AG04450 (cell line): ENCODE measurements around the gene SCN2A. TPM values are rescaled to one million over a fixed set of nuclear protein-coding genes. Genes with fewer than 3 reads are reported as not detected.

Experiments
- CTCF ChIA-PET: fragments of 300-600, 350-600 bp; formaldehyde crosslinking; extraction: SDS; loops from one replicate; lab custom pipeline; 2022; ENCODE audit warnings: antibody characterized with exemption, inconsistent platforms; lab: Charles Lee
- POLR2A ChIA-PET: fragments of 350-600 bp; formaldehyde crosslinking; extraction: SDS; loops from one replicate; lab custom pipeline; 2021; ENCODE audit warnings: antibody characterized with exemption, inconsistent platforms; lab: Yijun Ruan, JAX
- DNase-seq: peaks from one replicate; pipeline ENCODE4 v3.0.0-alpha.2; 2011; ENCODE audit warnings: low read depth, low spot score
- H3K27ac ChIP-seq: one replicate; pipeline ENCODE4 v1.5.1; 2012; ENCODE audit warnings: low read depth, low read length, control low read depth
- H3K27me3 ChIP-seq: one replicate; pipeline ENCODE4 v1.6.0; 2012; ENCODE audit warnings: low read length; ENCODE audit not compliant: control insufficient read depth, insufficient read depth
- H3K4me3 ChIP-seq: 2 replicates; pipeline ENCODE4 v1.5.1; 2011; ENCODE audit warnings: mild to moderate bottlenecking, low read depth, low read length, control low read depth
- H3K9me3 ChIP-seq: 2 replicates; pipeline ENCODE4 v1.5.1; 2012; ENCODE audit warnings: low read length; ENCODE audit not compliant: control insufficient read depth, insufficient read depth
- polyA plus RNA-seq: library from polyadenylated mRNA; depleted of rRNA; stranded (reverse); fragments of >200 nt; gene quantifications from 2 replicates; pipeline ENCODE4 v1.2.3, GENCODE V29; 2011
- TF ChIP-seq, protein P1 (sequence below): IDR thresholded peaks from 2 replicates; pipeline ENCODE4 v1.5.1; 2011; ENCODE audit warnings: low read depth, low read length, control low read depth, inconsistent platforms

The SCN2A gene
- polyA plus RNA-seq, 1 experiment: 2.5 TPM

DNA sequence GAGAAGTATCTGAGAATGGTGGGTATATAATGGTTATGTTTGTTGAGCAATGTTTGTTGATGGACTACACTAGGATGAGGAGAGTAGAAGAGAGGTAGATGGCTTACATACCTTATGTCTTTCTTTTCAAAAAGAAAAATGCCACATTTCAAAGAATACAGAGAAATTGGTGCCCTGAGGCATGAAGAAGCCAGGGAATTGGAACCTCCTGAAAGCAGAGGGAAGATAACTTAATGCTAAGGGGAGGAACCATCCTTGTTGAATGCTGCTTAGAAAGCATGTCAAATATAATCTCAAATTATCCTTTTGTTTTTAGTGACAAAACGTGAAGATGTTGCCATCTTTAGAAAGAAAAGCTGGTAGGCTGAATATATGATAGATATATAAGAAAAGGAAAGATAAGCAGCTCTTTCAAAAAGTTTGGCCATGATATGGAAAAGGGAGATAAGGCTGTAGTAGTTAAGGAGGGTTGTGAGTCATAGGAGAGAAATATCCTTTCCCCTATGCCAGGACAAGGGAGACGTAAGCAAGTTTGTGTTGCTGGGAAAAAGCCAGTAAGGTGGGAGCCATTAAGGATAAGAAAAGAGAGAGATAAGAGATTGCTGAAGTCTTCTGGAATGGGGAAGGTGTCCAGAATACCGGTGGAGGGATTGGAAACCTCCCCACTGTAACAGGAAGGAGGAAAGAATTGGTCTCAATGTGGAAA, 66.3 kb downstream of the SCN2A start:
- H3K9me3 ChIP-seq: no peaks in the 10 kb centered on the region; the same call in 1 of the 2 replicates
- POLR2A ChIA-PET: no interaction called here
- CTCF ChIA-PET: interaction anchor here (0.6 to 1.4 kb wide), 2 partner anchors 9 to 115 kb away, joined by 4 read pairs; no protein-coding TSS in a partner anchor
- DNase-seq: no peak
- no peak overlapping the region for H3K4me3 ChIP-seq
- no peak overlapping the region for H3K27ac ChIP-seq
- no peaks in the 10 kb centered on the region for H3K27me3 ChIP-seq
- TF ChIP-seq, protein P1, sequence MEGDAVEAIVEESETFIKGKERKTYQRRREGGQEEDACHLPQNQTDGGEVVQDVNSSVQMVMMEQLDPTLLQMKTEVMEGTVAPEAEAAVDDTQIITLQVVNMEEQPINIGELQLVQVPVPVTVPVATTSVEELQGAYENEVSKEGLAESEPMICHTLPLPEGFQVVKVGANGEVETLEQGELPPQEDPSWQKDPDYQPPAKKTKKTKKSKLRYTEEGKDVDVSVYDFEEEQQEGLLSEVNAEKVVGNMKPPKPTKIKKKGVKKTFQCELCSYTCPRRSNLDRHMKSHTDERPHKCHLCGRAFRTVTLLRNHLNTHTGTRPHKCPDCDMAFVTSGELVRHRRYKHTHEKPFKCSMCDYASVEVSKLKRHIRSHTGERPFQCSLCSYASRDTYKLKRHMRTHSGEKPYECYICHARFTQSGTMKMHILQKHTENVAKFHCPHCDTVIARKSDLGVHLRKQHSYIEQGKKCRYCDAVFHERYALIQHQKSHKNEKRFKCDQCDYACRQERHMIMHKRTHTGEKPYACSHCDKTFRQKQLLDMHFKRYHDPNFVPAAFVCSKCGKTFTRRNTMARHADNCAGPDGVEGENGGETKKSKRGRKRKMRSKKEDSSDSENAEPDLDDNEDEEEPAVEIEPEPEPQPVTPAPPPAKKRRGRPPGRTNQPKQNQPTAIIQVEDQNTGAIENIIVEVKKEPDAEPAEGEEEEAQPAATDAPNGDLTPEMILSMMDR: no peak

- DNase-seq: no peak
- H3K4me3 ChIP-seq: no peak overlapping the region
- no peak overlapping the region for H3K27ac ChIP-seq
- H3K9me3 ChIP-seq: no peaks in the 10 kb centered on the region; the same call in 1 of the 2 replicates
- CTCF ChIA-PET: no interaction called here
- POLR2A ChIA-PET: no interaction called here
- TF ChIP-seq, protein P1: no peak
- no peaks in the 10 kb centered on the region for H3K27me3 ChIP-seq
These were observed 68.1 kb downstream of the SCN2A start for GRCh38 chr2:165307317-165307716.

DNA sequence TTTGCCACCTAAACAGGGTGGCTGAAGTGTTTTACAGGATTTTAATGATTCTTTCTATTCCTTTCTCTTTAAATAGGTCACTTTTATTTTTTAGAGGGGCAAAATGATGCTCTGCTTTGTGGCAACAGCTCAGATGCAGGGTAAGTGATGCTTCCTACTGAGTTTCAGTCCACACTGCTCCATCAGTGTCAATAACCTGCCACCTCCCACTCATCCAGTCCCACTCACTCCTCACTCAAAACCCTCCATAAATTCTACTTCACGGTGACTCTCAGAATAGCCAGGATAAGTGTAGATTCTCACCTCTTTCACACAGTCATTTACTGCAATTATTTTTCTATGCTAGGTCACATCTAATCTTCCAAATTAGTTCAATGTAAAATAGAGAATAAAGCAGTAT, 72.7 kb downstream of the SCN2A start:
- ChIA-PET POLR2A (no interaction called here), CTCF (interaction anchor here (1.0 to 1.3 kb wide), 2 partner anchors 18 to 319 kb away, joined by 3 to 9 read pairs; no protein-coding TSS in a partner anchor)
- Histone ChIP-seq H3K9me3 (no peaks in the 10 kb centered on the region), H3K27me3 (no peaks in the 10 kb centered on the region), H3K4me3 (no peak overlapping the region), H3K27ac (no peak overlapping the region)
- DNase-seq: no peak
- TF ChIP-seq, protein P1: no peak

DNA sequence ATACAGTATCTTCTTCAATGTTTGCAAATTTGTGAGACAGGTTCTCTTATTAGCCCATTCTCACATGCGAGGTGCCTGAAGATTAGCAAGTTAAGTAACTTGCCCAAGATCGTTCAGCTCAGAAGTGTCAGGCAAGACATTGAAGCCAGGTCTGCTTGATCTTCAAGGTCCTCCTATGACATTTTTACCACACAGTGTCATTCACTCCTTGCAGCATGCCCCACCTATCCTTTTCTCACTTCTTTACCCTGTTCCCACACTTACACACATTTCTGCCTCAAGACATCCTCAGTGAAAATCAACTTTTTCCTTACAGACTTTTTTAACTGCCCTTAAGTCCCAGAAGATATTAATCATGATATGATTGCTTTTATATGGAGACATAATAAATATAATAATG, 73.8 kb downstream of the SCN2A start:
- no peak for DNase-seq
- Histone ChIP-seq H3K27me3 (no peaks in the 10 kb centered on the region), H3K4me3 (no peak overlapping the region), H3K9me3 (no peaks in the 10 kb centered on the region), H3K27ac (no peak overlapping the region)
- ChIA-PET CTCF (no interaction called here), POLR2A (no interaction called here)
- TF ChIP-seq, protein P1: no peak

DNA sequence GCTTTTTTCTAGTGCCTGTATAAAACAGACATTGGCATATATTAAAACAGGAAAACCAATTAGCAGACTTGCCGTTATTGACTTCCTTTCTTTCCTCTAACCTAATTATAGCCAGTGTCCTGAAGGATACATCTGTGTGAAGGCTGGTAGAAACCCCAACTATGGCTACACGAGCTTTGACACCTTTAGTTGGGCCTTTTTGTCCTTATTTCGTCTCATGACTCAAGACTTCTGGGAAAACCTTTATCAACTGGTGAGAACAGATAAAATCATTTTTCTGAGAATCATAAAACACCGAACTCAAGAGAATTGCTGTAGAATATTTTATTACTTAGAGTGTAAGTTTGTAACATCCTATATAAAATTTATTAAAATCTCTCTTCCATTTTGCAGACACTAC, 74.3 kb downstream of the SCN2A start:
- Histone ChIP-seq H3K4me3 (no peak overlapping the region), H3K27me3 (no peaks in the 10 kb centered on the region), H3K9me3 (no peaks in the 10 kb centered on the region), H3K27ac (no peak overlapping the region)
- TF ChIP-seq, protein P1: no peak
- no peak for DNase-seq
- ChIA-PET CTCF (no interaction called here), POLR2A (no interaction called here)
